SK-N-SH treated with all-trans-retinoic acid at 6 μM for 48 hours (cell line): ENCODE measurements around the gene SDC3.

Source experiments
- ATAC-seq: fragments of 200-7000 bp; cut with Tn5 transposase; 3 replicates; pipeline ENCODE4 v1.9.1; 2020; ENCODE audit warnings: mild to moderate bottlenecking, moderate library complexity
- ARNTL ChIP-seq: fragments of 450-650 bp; formaldehyde crosslinking; IDR thresholded peaks from 2 replicates; pipeline ENCODE4 v1.5.0; 2020; ENCODE audit warnings: low read depth, mild to moderate bottlenecking, moderate library complexity, borderline replicate concordance
- BACH2 ChIP-seq: fragments of 250-450 bp; sonication (Bioruptor Pico); IDR thresholded peaks from 2 replicates; pipeline ENCODE4 v1.9.0; 2021; ENCODE audit warnings: mild to moderate bottlenecking, borderline replicate concordance
- CSDC2 ChIP-seq: fragments of 250-450 bp; sonication (Bioruptor Pico); IDR thresholded peaks from 2 replicates; pipeline ENCODE4 v1.5.0; 2020; ENCODE audit warnings: mild to moderate bottlenecking, moderate library complexity
- ESRRG ChIP-seq: fragments of 250-450 bp; sonication (Bioruptor Pico); IDR thresholded peaks from 2 replicates; pipeline ENCODE4 v1.6.1; 2021; ENCODE audit warnings: mild to moderate bottlenecking
- GLIS3 ChIP-seq: fragments of 250-450 bp; sonication (Bioruptor Pico); IDR thresholded peaks from 2 replicates; pipeline ENCODE4 v1.5.0; 2020; ENCODE audit warnings: mild to moderate bottlenecking, moderate library complexity
- ISL1 ChIP-seq: fragments of 250-450 bp; sonication (Bioruptor Pico); IDR thresholded peaks from 2 replicates; pipeline ENCODE4 v2.1.2; 2022; ENCODE audit warnings: mild to moderate bottlenecking, moderate library complexity
- OSR1 ChIP-seq: fragments of 250-450 bp; sonication (Bioruptor Pico); IDR thresholded peaks from 2 replicates; pipeline ENCODE4 v1.8.0; 2022; ENCODE audit warnings: moderate library complexity, mild to moderate bottlenecking, inconsistent platforms
- PPARA ChIP-seq: fragments of 250-450 bp; sonication (Bioruptor Pico); IDR thresholded peaks from 2 replicates; pipeline ENCODE4 v1.5.0; 2020; ENCODE audit warnings: mild to moderate bottlenecking, borderline replicate concordance
- RARB ChIP-seq: fragments of 250-450 bp; sonication (Bioruptor Pico); IDR thresholded peaks from 2 replicates; pipeline ENCODE4 v1.8.0; 2021; ENCODE audit warnings: mild to moderate bottlenecking, moderate library complexity
- SNAI2 ChIP-seq: fragments of 250-450 bp; sonication (Bioruptor Pico); IDR thresholded peaks from 2 replicates; pipeline ENCODE4 v1.5.0; 2020; ENCODE audit warnings: mild to moderate bottlenecking, moderate library complexity
- TCF4 ChIP-seq: fragments of 250-450 bp; sonication (Bioruptor Pico); IDR thresholded peaks from 2 replicates; pipeline ENCODE4 v1.8.0; 2021; ENCODE audit warnings: mild to moderate bottlenecking, moderate library complexity, borderline replicate concordance
- TOX ChIP-seq: fragments of 250-450 bp; sonication (Bioruptor Pico); IDR thresholded peaks from 2 replicates; pipeline ENCODE4 v1.8.0; 2021; ENCODE audit warnings: mild to moderate bottlenecking, moderate library complexity, borderline replicate concordance
- ZC3H10 ChIP-seq: fragments of 250-450 bp; sonication (Bioruptor Pico); IDR thresholded peaks from 2 replicates; pipeline ENCODE4 v1.5.1; 2021; ENCODE audit warnings: mild to moderate bottlenecking, moderate library complexity
- ZFP3 ChIP-seq: fragments of 250-450 bp; sonication (Bioruptor Pico); IDR thresholded peaks from 2 replicates; pipeline ENCODE4 v1.5.0; 2020; ENCODE audit warnings: mild to moderate bottlenecking, moderate library complexity
- ZFP30 ChIP-seq: fragments of 450-650 bp; formaldehyde crosslinking; IDR thresholded peaks from 2 replicates; pipeline ENCODE4 v1.5.0; 2022; ENCODE audit warnings: mild to moderate bottlenecking, moderate library complexity
- ZNF565 ChIP-seq: fragments of 450-650 bp; formaldehyde crosslinking; conservative IDR thresholded peaks from 2 replicates; pipeline ENCODE4 v1.5.0; 2020; ENCODE audit warnings: low read depth, mild to moderate bottlenecking, moderate library complexity
- ZNF70 ChIP-seq: fragments of 450-650 bp; formaldehyde crosslinking; IDR thresholded peaks from 2 replicates; pipeline ENCODE4 v1.5.0; 2020; ENCODE audit warnings: mild to moderate bottlenecking, moderate library complexity
- ZNF8 ChIP-seq: fragments of 450-650 bp; formaldehyde crosslinking; IDR thresholded peaks from 2 replicates; pipeline ENCODE4 v1.5.0; 2020; ENCODE audit warnings: mild to moderate bottlenecking, moderate library complexity
- TF ChIP-seq, protein P1 (sequence below): fragments of 250-450 bp; sonication (Bioruptor Pico); IDR thresholded peaks from 2 replicates; pipeline ENCODE4 v1.5.1; 2021; ENCODE audit warnings: mild to moderate bottlenecking, moderate library complexity
- TF ChIP-seq, protein P2 (sequence below): fragments of 250-450 bp; sonication (Bioruptor Pico); IDR thresholded peaks from 2 replicates; pipeline ENCODE4 v1.8.0; 2021; ENCODE audit warnings: low read depth, mild to moderate bottlenecking, moderate library complexity, borderline replicate concordance
- TF ChIP-seq, protein P3 (sequence below): fragments of 250-450 bp; sonication (Bioruptor Pico); IDR thresholded peaks from 2 replicates; pipeline ENCODE4 v1.5.0; 2020; ENCODE audit warnings: mild to moderate bottlenecking, moderate library complexity
- TF ChIP-seq, protein P4 (sequence below): fragments of 250-450 bp; sonication (Bioruptor Pico); IDR thresholded peaks from 2 replicates; pipeline ENCODE4 v1.5.1; 2020; ENCODE audit warnings: low read depth, mild to moderate bottlenecking, moderate library complexity

Gene SDC3

DNA sequence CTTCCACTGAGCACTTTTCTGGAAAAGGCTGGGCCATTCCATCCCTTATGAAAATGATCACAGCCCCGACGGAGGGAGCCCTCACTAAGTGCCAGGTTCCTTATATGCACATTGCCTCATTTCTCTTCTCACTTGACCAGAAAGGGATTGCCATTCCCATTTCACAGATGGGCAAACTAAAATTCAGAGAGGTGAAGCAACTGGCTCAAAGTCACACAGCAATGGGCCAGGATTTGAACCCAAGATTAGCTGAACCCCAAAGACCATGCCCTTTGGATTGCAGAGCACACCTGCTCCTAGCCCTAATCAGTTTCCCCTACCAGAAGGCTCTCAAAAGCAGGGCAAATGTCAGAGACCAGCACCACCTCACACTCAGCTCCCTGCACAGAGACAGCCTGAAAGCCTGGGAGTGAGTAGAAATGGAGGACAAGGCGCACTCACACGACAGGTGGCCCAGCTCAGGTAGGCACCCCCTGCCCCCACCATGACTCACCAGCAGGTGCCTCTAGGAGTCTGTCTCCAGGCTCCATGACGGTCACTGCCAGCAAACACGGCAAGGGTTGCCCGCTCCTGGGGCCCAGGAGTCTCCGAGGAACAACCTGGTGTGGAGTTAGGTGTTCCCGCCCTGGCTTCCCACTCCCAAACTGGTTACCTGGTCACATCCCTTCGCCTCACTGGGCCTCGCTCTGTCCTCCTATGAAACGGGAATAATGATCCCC, 21.7 kb downstream of the SDC3 start:
- no peak for ATAC-seq
- TF ChIP-seq, protein P1, sequence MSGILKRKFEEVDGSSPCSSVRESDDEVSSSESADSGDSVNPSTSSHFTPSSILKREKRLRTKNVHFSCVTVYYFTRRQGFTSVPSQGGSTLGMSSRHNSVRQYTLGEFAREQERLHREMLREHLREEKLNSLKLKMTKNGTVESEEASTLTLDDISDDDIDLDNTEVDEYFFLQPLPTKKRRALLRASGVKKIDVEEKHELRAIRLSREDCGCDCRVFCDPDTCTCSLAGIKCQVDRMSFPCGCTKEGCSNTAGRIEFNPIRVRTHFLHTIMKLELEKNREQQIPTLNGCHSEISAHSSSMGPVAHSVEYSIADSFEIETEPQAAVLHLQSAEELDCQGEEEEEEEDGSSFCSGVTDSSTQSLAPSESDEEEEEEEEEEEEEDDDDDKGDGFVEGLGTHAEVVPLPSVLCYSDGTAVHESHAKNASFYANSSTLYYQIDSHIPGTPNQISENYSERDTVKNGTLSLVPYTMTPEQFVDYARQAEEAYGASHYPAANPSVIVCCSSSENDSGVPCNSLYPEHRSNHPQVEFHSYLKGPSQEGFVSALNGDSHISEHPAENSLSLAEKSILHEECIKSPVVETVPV (CRISPR knock-in tag): no peak
- TF ChIP-seq, protein P2, sequence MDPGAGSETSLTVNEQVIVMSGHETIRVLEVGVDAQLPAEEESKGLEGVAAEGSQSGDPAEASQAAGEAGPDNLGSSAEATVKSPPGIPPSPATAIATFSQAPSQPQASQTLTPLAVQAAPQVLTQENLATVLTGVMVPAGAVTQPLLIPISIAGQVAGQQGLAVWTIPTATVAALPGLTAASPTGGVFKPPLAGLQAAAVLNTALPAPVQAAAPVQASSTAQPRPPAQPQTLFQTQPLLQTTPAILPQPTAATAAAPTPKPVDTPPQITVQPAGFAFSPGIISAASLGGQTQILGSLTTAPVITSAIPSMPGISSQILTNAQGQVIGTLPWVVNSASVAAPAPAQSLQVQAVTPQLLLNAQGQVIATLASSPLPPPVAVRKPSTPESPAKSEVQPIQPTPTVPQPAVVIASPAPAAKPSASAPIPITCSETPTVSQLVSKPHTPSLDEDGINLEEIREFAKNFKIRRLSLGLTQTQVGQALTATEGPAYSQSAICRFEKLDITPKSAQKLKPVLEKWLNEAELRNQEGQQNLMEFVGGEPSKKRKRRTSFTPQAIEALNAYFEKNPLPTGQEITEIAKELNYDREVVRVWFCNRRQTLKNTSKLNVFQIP (CRISPR knock-in tag): no peak
- TF ChIP-seq TCF4 (CRISPR knock-in tag): no peak
- TF ChIP-seq ARNTL: no peak
- no peak for TF ChIP-seq OSR1 (CRISPR knock-in tag)
- TF ChIP-seq PPARA: no peak
- TF ChIP-seq ZNF8 (CRISPR knock-in tag): no peak
- TF ChIP-seq ZNF70 (CRISPR knock-in tag): no peak
- TF ChIP-seq BACH2 (CRISPR knock-in tag): no peak
- TF ChIP-seq ZFP30: no peak
- no peak for TF ChIP-seq ZFP3
- TF ChIP-seq ISL1 (CRISPR knock-in tag): no peak
- TF ChIP-seq TOX (CRISPR knock-in tag): no peak
- no peak for TF ChIP-seq CSDC2 (CRISPR knock-in tag)
- no peak for TF ChIP-seq ZC3H10 (CRISPR knock-in tag)
- TF ChIP-seq, protein P3, sequence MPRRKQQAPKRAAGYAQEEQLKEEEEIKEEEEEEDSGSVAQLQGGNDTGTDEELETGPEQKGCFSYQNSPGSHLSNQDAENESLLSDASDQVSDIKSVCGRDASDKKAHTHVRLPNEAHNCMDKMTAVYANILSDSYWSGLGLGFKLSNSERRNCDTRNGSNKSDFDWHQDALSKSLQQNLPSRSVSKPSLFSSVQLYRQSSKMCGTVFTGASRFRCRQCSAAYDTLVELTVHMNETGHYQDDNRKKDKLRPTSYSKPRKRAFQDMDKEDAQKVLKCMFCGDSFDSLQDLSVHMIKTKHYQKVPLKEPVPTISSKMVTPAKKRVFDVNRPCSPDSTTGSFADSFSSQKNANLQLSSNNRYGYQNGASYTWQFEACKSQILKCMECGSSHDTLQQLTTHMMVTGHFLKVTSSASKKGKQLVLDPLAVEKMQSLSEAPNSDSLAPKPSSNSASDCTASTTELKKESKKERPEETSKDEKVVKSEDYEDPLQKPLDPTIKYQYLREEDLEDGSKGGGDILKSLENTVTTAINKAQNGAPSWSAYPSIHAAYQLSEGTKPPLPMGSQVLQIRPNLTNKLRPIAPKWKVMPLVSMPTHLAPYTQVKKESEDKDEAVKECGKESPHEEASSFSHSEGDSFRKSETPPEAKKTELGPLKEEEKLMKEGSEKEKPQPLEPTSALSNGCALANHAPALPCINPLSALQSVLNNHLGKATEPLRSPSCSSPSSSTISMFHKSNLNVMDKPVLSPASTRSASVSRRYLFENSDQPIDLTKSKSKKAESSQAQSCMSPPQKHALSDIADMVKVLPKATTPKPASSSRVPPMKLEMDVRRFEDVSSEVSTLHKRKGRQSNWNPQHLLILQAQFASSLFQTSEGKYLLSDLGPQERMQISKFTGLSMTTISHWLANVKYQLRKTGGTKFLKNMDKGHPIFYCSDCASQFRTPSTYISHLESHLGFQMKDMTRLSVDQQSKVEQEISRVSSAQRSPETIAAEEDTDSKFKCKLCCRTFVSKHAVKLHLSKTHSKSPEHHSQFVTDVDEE (CRISPR knock-in tag): no peak

DNA sequence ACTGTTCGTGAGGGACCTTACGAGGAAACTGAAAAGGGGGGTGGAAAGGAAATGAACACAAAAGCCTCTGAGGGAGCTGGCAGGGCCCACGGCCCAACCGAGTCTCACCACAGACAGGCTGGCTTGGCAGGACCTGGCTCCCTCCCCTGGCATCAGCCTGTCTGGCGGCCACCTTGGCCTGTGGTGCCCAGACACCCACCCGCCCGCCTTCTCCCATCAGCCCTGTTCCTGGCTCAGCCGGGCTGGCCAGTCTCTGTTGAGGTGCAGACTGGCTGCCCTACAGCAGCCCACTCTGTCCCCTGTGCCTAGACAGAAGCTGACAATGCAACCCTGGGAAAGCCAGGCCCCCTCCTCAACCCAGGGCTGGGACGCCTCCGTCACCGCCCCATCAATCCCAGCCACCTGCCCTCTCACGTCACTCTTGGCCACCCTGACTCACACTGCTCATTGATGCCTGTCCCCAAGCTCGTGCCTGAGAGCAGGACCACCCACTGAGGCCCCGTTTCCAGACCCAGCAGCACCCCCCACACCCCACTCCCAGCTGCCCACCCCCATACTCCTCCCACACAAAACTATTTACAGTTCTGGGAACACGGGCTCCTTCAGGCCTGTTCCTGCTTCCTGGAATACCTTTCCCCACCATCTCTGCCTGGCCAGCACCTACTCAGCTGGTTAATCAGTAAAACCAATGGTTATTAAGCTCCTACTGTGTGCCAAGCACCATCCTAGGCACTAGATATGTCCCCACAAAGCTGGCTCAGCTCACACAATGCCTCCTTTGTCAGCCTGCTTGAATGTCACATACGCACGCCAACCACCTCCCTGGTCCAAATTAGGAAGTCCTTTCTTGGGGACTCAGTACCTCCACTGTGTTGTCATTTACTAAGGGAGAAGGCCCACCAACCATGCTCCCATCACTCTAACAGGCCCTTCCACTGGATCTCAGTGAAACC, 22.7 kb downstream of the SDC3 start:
- TF ChIP-seq PPARA (no peak), SNAI2 (CRISPR knock-in tag) (no peak), RARB (CRISPR knock-in tag) (no peak), ESRRG (CRISPR knock-in tag) (no peak), ISL1 (CRISPR knock-in tag) (no peak), ZFP3 (no peak), ZNF565 (CRISPR knock-in tag) (no peak), BACH2 (CRISPR knock-in tag) (no peak), CSDC2 (CRISPR knock-in tag) (no peak), ZC3H10 (CRISPR knock-in tag) (no peak), ZNF8 (CRISPR knock-in tag) (no peak), ZFP30 (no peak), GLIS3 (CRISPR knock-in tag) (no peak), OSR1 (CRISPR knock-in tag) (no peak)
- TF ChIP-seq, protein P3 (CRISPR knock-in tag): no peak
- TF ChIP-seq, protein P4, sequence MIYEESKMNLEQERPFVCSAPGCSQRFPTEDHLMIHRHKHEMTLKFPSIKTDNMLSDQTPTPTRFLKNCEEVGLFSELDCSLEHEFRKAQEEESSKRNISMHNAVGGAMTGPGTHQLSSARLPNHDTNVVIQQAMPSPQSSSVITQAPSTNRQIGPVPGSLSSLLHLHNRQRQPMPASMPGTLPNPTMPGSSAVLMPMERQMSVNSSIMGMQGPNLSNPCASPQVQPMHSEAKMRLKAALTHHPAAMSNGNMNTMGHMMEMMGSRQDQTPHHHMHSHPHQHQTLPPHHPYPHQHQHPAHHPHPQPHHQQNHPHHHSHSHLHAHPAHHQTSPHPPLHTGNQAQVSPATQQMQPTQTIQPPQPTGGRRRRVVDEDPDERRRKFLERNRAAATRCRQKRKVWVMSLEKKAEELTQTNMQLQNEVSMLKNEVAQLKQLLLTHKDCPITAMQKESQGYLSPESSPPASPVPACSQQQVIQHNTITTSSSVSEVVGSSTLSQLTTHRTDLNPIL (CRISPR knock-in tag): no peak
- no peak for ATAC-seq
